Retina (tissue), 1 donor: ENCODE results near the gene HDAC9.

Experiments used
- DNase-seq: peaks from one replicate; pipeline ENCODE4 v3.0.0-alpha.2; 2016

HDAC9 gene

GRCh38 chr7:18740579-18740988, 245.0 kb downstream of the HDAC9 start:
- DNase-seq, result no peak

DNA sequence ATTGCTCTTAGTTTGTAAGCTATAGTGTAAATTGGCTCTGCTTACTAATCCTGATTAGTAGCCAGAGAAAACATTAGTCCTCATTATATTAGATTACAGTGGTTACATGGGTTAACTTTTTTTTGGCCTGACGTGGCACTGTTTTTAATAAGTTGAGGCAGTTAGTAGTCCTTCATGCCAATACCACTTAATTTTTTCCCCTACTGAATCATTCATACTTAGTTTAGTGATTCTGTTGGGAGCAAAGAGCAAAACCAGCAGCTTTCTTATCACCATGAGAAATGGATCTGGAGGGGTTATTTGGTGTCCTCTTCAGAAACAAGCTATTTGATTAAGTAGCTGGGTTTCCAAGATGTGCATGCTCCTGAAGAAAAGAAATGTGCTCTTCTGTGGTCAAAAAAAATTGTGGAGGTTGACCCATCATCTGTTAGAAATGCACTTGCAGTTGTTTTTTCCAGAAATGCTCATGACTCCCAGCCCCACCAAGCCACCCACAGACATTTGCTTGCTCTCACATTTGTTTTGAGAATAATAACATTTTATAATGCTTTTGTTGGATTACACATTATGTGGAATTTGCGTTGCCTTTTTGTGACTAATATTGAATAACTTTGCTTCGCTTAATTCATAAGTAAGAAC, 258.5 kb downstream of the HDAC9 start:
- DNase-seq, result no peak

DNA sequence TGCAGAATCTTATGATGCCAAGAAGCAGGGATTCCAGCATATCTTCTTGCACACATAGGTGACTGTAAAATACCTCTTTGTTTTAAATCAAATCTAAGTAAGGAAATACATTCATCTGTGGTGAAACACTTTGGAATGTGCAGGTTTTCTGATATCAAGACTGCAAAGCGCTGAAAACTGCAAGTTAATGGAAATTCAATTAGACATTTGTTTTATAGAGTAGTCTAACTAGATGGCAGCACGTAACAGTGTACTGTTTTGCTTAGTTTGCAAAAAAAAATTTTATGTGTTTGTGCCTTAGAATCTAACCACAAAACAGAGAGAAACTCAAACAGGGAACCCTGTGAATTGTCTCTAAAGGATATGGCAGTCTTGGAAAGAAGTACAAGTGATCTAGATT, 259.2 kb downstream of the HDAC9 start:
- no peak for DNase-seq

- DNase-seq, result no peak
These were observed 260.2 kb downstream of the HDAC9 start for GRCh38 chr7:18755793-18756192.

DNA sequence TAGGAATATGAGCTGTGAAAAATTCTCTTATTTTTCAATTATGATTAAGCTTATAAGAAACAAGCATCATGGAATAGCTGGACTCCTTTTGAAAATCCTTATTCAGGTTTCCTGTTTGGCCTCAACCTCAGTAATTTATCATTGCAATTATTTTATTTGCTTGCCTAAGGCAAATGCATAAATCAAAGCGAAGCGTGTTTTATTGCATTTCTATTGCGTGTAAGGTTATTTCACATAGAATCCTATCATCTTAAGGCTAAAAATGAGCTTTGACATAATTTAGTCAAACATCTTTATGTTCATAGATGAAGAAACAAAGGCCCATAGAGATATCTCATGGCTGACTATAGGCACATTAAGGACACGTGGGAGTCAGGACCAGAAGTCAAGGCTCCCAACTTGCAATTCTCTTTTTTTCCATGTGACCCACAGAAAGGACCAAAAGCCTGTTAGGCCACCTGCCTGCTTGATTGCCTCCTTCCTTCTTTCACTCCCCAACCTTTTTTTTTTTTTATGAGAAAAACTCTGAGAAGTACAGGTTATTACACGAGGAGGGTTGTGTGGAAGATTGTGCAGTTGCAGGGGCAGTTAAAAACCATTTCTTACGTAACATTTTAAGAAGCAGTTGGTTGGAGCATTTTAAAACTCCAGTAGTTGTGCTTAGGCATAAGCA, 261.0 kb downstream of the HDAC9 start:
- DNase-seq, result no peak

DNA sequence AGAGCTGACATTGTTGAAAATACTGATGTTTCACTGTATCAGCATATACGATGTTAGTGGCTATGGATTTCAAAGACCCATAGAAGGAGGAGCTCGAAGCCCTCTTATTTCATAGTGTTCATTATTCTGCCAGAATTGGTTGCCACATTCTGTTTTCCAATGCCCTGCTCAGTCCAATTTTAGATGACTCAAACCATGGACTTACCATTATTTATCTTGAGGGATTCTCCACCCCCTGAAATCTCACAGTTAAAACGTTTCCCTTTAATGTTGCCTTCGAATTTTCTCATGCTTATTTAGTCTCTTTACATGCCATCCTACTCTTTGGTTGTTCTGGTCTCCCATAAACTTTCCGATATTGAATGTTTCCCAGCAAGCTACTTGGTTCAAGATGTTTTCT, 264.5 kb downstream of the HDAC9 start:
- DNase-seq, result no peak

- DNase-seq, result no peak
These were observed 265.3 kb downstream of the HDAC9 start for GRCh38 chr7:18760631-18761445.

GRCh38 chr7:18762189-18762588, 266.6 kb downstream of the HDAC9 start:
- DNase-seq, result no peak

DNA sequence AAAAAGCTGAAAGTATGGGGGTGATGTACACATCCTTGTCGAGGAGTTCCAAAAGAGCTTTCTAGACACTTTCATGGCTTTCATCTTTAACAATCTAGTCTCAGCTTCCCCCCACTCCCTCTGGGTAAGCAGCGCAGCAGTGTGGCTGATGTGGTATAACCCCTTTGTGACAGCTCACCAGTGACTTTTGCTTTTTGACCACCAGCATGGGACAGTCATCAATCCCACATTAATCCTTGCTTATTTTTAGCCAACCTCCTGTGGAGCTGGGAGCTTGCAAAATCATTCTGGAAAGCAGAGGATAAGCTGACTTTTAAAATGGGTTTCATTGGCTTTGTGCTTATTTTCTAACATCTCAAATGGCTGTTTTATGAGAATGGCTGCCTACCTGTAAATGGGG, 272.7 kb downstream of the HDAC9 start:
- DNase-seq, result no peak

DNA sequence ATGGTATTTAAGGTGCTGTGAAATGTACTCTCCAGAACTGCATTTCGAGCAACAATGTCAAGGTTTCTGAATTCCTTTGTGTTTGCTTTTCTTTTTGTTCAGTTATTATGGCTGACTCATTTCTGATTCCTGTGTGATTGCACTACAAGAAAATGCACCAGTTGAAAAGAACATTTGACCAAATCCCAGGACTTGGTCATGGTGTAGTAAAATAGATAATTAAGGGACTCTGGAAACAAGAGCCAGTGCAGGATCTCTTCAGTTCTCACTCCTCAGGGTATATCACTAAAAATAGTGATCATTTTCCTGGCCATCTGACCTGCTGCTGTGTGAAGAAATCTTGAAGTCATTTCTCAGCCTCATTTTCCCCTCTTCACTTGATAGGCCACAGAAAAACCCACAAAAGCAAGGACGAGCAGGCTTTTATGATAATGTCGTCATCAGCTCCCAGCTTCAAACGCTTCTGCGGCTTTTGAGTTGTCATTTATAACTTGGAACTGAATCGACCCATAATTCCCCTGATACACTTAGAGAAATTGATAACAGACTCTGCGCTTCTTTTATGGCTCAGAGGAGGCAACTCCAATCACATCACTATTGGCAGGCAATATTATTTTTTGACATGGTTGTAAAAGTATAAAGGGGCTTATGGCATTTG, 274.7 kb downstream of the HDAC9 start:
- DNase-seq, result peak; percentile 6

GRCh38 chr7:18770822-18771221, 275.3 kb downstream of the HDAC9 start:
- no peak for DNase-seq

DNA sequence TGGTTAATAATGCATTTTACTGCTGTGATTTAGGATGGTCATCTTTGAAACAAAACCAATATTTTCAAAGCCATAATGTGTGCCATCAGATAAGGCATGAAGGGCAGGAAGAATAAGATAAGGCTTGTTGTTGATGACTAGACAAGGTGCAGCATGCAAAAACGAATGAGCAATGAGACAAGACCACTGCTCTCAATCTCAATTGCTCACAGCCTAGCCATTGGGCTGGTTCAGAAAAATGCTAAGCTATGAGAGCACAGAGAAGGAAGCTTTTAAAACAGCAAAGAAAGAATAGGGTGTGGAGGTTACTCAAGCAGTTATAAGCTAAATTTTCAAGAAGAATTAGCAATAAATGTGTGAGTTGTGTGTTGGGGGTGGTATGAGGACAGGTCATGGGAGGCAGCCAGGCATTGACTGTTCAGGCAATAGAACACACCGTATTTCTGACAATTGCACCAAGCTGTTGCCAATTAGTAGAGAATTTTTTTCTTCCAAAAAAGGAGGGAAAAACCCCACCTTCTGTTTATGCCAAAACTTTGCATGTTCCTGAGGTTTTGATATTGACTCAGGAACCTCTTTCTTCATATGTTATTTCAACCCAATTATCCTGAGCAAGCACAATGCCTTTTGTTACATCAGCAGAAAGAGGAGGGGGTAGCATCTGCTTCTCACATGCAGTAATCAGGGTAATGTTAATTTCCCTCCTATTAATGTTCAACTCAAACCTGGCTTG, 276.5 kb downstream of the HDAC9 start:
- no peak for DNase-seq

GRCh38 chr7:18772567-18772965, 277.0 kb downstream of the HDAC9 start:
- DNase-seq, result no peak

GRCh38 chr7:18777314-18777713, 281.8 kb downstream of the HDAC9 start:
- no peak for DNase-seq

DNA sequence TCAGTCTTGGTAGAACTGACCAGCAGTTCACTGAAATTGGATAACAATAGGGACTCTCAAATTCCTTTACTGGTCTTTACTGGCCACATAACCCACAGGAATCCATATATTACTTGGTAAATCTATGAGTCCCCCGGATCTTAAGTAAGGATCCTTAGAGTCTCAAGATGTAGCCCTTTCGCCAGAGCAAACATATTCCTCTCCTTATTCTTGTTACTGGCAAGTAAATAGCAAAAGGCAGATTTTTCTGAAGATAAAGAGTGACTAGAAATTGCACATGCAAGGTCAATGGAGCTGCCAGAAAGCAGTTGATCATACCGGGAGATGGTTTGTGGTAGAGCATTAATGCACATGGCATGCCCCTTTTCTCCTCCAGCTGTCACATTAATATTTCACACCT, 283.0 kb downstream of the HDAC9 start:
- DNase-seq, result no peak

- no peak for DNase-seq
These were observed 284.7 kb downstream of the HDAC9 start for GRCh38 chr7:18780266-18780665.

- DNase-seq, result no peak
These were observed 285.4 kb downstream of the HDAC9 start for GRCh38 chr7:18780938-18781337.

DNA sequence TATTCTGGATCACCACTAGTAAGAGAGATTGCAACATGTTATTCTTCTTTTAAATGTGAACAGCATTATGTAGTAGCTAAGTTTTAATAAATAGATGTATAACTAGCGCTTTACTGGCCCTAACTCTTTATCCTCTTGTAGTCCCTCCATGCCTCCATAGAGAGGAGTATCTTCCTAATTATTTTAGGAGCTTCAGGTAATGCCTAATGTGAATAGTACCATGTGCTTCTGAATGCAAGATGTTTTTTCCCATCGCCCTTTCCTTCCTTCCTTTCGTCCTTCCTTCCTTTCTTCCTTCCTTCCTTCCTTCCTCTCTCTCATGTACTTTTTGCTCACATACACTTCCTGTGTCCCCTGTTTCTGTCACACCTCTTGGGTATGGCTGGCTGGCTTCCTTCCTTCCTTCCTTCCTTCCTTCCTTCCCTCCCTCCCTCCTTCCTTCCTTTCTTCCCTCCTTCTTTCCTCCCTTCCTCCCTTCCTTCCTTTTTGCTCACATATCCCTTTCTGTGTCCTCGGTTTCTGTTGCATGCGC, 290.7 kb downstream of the HDAC9 start:
- DNase-seq, result no peak

- no peak for DNase-seq
These were observed 291.2 kb downstream of the HDAC9 start for GRCh38 chr7:18786796-18787195.

DNA sequence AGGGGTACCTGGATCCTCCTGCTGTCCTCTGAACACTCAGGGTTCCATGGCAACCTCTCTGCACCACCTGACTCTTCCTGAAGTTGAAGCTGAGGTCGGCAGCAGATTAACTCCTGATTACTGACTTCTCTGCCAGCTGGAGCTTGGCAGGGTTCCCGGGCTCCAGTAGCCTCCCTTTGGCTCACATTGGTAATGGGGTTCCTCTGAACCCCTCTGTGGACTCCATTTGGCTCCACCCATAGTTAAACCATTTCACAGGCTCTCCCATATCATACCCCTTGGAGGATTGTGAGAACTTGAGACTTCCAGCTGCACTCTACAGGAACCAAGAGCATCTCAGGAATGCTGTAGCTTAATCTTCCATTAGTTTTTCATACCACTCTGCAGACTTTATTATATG, 292.5 kb downstream of the HDAC9 start:
- DNase-seq, result no peak

GRCh38 chr7:18792871-18793595, 297.5 kb downstream of the HDAC9 start:
- no peak for DNase-seq

DNA sequence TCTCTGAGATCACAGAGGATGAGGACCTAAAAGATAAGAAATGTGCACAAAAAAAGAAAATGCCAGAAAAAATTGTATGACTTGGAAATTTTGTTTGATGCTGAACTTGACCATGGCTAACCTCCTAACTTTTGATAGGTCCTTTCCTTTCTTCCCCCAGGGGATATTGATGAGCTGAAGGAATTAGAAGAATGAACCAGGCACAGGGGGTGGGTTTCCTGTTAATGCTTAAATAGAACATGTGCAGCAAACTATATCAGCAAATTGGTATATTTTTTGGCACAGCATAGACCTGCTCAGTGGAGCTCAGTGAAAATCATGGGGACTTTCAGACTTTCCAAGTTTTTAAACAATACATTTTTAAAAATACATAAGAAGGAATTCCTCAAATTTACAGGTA, 300.7 kb downstream of the HDAC9 start:
- no peak for DNase-seq
